Measurements from ENCODE around the gene CILP.

DNA sequence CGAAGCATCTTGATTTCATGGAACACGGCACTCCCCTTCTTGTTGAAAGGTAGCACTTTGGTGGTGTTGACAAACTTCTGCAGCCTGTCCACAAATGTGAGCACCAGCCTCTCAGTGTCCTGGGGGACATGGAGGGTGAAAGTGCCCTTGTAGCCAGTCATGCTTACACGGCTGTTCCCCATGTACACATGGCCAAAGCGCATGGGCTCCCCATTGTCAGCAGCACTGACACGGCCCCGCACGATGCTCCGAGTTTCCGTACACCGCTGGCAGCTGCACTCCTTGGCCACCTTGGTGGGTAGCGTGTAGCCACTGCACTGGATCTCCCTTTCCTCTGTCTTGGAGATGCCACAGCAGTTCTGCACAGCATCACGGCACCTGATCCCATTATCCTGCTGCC lies 12.7 kb downstream of the CILP start:
- TF ChIP-seq, protein P1, sequence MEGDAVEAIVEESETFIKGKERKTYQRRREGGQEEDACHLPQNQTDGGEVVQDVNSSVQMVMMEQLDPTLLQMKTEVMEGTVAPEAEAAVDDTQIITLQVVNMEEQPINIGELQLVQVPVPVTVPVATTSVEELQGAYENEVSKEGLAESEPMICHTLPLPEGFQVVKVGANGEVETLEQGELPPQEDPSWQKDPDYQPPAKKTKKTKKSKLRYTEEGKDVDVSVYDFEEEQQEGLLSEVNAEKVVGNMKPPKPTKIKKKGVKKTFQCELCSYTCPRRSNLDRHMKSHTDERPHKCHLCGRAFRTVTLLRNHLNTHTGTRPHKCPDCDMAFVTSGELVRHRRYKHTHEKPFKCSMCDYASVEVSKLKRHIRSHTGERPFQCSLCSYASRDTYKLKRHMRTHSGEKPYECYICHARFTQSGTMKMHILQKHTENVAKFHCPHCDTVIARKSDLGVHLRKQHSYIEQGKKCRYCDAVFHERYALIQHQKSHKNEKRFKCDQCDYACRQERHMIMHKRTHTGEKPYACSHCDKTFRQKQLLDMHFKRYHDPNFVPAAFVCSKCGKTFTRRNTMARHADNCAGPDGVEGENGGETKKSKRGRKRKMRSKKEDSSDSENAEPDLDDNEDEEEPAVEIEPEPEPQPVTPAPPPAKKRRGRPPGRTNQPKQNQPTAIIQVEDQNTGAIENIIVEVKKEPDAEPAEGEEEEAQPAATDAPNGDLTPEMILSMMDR (IDR thresholded peaks at IDR 0.05), result no peak
- no peak for TF ChIP-seq POLR2A (IDR thresholded peaks at IDR 0.05)

All from esophagus squamous epithelium (tissue), 4 donors.